ENCODE data around the gene GJA4. TPM values are rescaled to one million over a fixed set of nuclear protein-coding genes. Genes with fewer than 3 reads are reported as not detected.

The GJA4 gene
- total and polyA plus RNA-seq, 2 donors (not counting 3 experiments of a cell fraction or from before 2014, with no cell fraction given), result 22.1 to 175 TPM

GRCh38 chr1:34770891-34771504 is 21.8 kb upstream of the GJA4 start:
- no peak overlapping the region for H3K9ac ChIP-seq (replicated peaks; ENCODE audit: extremely low read depth, insufficient read depth, low read length)
- H3K4me3 ChIP-seq (replicated peaks in 1 of 3; ENCODE audit: insufficient read depth in 1 of 3, low read depth in 1 of 3, low read length in 3 of 3), result no peak overlapping the region
- FAIRE-seq, result no peak
- ChIA-PET POLR2A (no interaction called here), CTCF (interaction anchor here (1.6 kb wide), 1 partner anchor 28 kb away, joined by 7 read pairs; no protein-coding TSS in a partner anchor)
- DNase-seq (ENCODE audit: low read depth, low spot score), result no peak
- TF ChIP-seq FOS (IDR thresholded peaks at IDR 0.05; ENCODE audit: borderline replicate concordance, insufficient read depth, low read length) (no peak), GATA2 (IDR thresholded peaks at IDR 0.05; ENCODE audit: insufficient read depth, insufficient read length, low read depth, low read length) (no peak), POLR2AphosphoS5 (IDR thresholded peaks at IDR 0.05; ENCODE audit: insufficient read depth, low read depth, low read length) (no peak), CTCF (IDR thresholded peaks at IDR 0.05; ENCODE audit: extremely low read depth in 1 of 2, insufficient read depth in 1 of 2, low read depth in 1 of 2, low read length in 2 of 2) (no peak), POLR2A (IDR thresholded peaks at IDR 0.05; ENCODE audit: low read depth, low read length) (no peak), JUN (IDR thresholded peaks at IDR 0.05; ENCODE audit: borderline replicate concordance, insufficient read depth, insufficient read length, low read depth) (no peak), EZH2 (IDR thresholded peaks at IDR 0.05; ENCODE audit: borderline replicate concordance, low read depth, low read length, severe bottlenecking) (no peak), MYC (IDR thresholded peaks at IDR 0.05; ENCODE audit: low read depth, low read length) (no peak)
- TF ChIP-seq, protein P1, sequence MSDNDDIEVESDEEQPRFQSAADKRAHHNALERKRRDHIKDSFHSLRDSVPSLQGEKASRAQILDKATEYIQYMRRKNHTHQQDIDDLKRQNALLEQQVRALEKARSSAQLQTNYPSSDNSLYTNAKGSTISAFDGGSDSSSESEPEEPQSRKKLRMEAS (IDR thresholded peaks at IDR 0.05; ENCODE audit: insufficient read depth, insufficient read length), result no peak
- dilution Hi-C loops (cut with MboI; ENCODE audit: extremely low pct_ligation_motif_present, low sequenced_read_pairs), result no loop called here
- no peaks in the 10 kb centered on the region for H3K27me3 ChIP-seq (ENCODE audit: control insufficient read depth in 2 of 2, insufficient read depth in 2 of 2, low read length in 2 of 2)
- H3K9me3 ChIP-seq (replicated peaks; ENCODE audit: control insufficient read depth, insufficient read depth, low read length), result no peaks in the 10 kb centered on the region
- intact Hi-C loops (cut with micrococcal nuclease), result no loop called here
- no peaks in the 10 kb centered on the region for H3K4me1 ChIP-seq (ENCODE audit: control insufficient read depth, extremely low read depth, insufficient read depth, low read length)
- no peaks in the 10 kb centered on the region for H3K79me2 ChIP-seq (ENCODE audit: control insufficient read depth, insufficient read depth, low read length)
- no peak overlapping the region for H3K4me2 ChIP-seq (ENCODE audit: insufficient read depth, low read length)
- BruUV-seq (replicated peaks), result no TSS peak
- no peaks in the 10 kb centered on the region for H3K9me1 ChIP-seq (replicated peaks; ENCODE audit: control insufficient read depth, extremely low read depth, insufficient read depth, low read length)
- no peak overlapping the region for H2AFZ ChIP-seq (ENCODE audit: low read depth, low read length)
- H3K27ac ChIP-seq (ENCODE audit: insufficient read depth, low read depth, low read length), result no peak overlapping the region
- no peaks in the 10 kb centered on the region for H3K36me3 ChIP-seq (ENCODE audit: control insufficient read depth in 2 of 2, extremely low read depth in 1 of 2, insufficient read depth in 2 of 2, low read length in 2 of 2)
- no peaks in the 10 kb centered on the region for H4K20me1 ChIP-seq (replicated peaks; ENCODE audit: control insufficient read depth, extremely low read depth, insufficient read depth, low read length)
